ENCODE data around the gene CRIP2.

The CRIP2 gene

DNA sequence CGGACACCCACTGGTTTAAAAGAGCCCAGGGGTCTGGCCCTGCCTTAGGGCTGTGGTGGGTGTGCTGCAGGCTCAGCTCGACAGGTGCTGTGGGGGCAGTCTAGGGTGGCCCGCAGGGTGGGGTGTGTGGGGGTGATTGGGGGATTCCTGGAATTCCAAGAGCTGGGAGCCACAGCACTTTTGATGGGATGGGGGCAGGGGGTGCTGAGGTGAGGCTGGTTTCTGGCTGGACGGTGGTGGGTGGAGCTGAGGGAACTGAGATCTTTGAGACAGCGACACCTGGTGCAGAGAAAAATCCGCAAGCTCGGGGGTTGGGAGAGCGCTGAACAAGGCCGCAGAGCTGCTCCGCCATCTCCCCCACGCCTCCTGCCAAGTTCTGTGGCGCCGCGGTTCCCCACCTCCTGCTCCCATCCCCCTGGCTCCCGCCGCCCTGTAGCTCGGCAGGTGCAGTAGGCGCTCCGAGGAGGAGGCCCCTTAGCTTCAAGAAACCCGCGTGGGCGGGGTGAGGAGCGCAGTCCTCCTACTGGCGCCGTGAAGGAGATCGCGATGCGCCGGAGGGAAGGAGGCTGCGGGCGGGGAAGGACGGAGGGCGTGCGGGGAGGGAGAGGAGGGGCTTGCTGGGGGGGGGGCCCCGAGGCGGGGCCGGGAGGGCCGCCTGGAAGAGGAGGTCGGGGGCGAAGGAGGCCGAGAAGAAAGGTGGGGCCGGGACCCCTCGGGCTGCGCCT is 15.1 kb downstream of the CRIP2 start:
- peak; percentile 65 for DNase-seq

DNA sequence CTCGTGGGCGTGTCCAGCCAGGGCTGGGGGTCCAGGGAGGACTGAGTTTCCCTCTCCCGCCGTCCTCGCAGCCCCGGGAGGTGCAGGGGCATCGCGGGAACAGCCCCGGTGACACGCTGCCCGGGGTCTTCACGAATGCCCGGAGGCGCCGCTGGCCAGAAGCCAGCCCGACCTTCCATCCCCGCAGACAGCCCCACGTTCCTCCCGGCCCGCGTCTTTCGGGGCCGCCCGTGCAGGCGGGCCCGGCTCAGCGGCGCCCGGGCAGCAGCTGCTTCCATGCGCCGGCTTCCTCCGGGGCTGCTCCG is 15.6 kb downstream of the CRIP2 start:
- DNase-seq, result no peak

DNA sequence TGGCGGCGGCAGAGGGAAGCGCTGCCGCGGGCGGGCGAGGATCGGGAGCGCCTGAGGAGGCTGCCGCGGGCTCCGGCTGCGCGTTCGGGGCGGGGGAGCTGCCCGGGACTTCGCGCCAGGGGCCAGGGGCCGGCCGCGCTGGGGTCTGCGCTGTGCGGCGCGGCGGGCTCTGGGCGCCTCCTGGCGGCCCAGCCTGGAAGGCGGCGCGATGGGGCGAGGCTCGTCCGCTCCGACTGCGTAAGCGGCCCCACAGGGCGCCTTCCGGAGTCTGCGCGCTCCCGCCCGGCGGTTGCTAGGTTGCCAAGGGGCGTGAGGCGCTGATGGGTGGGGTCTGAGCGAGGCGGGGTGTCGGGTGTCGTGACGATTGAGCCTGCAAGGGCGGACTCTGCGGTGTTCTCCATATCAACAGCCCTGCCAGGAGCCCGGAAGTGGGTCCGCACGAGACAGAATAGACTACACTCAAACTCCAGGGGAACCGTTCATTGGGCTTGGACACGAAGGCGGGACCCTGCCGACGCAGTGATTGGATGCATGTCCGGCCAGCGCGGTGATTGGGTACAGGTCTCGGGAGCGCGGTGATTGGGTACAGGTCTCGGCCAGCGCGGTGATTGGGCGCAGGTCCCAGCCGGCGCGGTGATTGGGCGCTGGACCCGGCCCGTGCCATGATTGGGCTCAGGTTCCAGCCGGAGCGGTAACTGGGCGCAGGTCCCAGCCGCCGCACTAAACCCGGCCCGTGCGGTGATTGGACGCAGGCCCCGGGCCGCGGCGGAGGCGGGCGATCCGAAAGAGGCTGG is 16.1 kb downstream of the CRIP2 start, which contains the start of gene TEDC1:
TEDC1 (plus strand) TSS at position 675 of the 794 bp plus-strand sequence. CDS start 130 bp downstream, outside the sequence.
- peak; percentile 98 for DNase-seq

DNA sequence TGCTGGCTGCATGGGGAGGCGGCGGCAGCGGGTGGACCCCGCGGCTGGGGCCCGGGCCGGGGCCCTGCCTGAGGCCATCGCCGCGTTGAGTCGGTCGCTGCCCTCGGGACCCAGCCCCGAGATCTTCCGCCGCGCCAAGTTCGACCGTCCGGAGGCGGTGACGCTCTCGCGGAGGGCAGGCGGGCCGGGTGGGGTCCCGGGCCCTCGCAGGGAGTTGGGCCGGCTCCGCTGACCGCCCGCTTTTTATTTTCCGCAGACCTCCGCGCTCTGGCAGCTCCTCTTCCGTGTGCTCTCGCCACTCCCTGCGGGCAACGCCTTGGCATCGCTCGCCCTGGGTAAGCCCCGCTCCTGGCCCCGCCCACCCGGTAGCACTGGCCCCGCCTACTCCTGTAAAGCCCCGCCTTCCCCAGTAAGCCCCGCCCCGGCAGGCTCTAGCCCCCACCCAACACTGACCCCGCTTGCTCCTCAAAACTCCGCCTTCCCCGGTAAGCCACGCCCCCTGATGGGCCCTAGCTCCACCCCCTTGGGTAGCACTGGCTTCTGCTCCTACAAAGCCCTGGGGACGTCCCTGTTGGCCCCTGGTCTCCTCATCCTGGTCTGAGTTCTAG is 16.8 kb downstream of the CRIP2 start:
- no peak for DNase-seq

DNA sequence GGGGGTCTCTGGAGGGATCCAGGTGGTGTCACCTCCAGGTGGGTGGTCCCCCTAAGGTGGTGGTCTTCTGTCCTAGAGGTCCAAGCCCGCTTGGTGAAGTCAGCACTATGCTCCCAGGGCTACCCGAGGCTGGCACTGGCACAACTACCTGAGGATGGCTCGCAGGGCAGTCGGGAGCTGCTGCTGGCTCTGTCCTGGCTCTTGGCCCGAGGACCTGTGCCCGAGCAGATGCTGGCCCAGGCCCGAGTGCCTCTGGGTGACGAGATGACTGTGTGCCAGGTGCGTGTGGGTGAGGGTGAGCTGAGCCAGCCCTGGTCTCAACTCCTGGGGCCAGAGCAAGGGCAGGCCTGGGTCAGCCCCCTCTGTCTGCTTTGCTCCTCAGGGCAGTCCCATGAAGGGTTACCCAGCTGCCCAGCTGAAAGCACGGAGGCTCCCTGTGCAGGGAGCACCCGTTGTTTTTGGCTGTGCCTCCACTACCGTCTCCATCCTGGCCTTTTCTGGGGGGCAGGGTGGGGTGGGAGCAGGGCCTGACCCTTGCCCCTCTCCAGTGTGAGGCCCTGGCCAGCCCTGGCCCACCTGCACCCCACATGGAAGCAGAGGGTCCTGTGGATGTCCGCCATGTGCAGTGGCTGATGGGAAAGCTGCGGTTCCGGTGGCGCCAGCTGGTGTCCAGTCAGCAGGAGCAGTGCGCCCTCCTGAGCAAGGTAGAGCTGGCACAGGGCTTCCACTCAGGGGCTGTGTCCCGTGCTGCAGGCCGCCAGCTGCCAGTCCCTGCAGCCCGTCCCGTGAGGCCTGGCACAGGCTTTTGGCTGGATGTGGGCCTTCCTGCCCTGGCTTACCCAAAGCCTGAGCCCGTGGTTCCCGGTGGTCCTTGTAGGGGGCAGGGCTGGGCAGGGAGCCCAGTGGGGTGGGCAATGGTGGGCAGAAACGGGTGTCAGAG is 17.7 kb downstream of the CRIP2 start:
- DNase-seq, result no peak

DNA sequence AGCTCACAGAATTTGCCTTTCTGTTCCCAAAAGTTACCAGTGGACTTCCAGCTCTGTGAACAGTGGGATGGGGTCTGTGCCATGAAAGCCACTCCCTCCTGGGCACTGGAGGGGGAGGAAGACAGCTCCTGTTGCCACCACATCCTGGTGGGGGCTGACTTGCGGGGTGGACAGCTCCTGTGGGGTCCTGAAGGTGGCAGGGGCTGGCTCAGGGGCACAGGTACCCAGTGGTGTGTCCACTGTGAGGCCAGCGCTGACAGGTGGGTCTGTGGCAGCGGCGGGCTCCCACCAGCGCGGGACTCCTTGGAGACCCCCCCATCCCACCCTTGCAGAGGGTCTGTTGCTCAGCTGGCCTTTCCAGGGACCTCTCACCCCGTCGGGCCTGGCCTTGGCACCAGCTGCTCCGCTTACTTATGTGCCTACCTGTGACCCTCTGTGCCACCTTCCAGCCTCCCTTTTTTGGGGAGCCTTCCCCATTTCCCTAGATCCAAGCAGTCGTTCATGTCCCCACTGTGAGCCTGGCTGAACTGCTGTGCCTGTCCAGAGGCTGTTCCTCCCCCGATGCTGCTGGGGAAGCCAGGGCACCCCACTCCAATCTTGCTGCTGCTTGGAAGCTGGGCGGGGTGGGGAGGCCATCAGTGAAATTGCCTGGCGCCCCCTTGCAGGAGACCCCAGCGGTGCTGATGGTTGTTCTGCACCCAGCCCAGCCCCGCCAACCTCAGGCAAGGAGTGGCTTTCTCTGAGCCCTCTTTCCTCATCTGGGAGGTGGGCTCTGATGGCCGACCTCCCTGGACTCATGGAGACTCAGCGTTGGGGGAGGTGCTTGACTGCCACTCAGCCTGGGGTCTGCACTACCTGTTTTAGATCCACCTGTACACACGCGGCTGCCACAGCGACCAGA is 18.6 kb downstream of the CRIP2 start:
- DNase-seq, result no peak

DNA sequence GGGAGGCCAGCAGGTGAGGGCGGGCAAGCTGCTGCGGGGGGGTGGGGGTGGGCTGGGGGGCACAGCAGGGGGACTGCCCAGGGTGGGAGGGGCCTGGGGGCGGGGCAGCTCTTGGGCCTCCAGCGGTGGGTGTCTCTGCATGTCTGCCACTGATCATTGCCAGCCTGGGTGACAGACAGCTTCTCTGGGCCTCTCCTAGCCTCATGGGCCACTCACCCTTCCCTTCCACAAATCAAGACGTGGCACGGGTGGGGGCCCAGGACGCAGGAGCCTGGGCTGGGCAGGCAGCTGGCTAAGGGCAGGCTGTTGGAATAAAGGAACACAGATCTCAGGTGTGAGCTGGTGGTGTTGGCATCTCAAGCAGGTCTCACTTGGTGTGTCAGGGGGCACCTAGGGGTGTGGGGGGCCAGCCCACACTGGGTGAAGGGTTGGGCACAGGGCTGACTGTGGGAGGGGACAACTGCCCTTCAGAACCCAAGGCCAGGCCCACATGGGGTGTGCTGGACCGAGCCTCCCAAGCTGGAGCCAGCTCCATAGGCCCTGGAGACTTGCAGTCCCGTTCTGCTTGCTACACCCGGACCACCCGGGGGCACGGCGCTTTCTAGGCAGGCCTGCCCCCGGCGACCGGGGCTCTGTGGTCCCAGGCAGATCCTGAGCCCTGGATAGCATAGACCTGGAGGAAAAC is 19.4 kb downstream of the CRIP2 start:
- DNase-seq, result no peak

DNA sequence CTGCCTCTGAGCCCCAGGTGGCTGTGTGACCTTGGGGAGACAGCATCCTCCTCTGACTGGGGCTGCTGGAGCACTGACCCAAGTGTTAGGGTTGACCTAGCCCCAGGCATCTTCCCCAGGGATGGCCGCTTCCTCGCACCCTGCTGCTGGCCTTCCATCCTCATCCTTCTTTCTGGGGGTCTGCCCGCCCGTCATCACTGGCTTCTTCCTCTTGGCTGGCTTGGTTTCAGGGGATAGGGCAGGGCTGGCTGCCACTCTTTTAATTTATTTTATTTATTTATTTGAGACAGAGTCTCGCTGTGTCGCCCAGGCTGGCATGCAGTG is 19.9 kb downstream of the CRIP2 start:
- no peak for DNase-seq

DNA sequence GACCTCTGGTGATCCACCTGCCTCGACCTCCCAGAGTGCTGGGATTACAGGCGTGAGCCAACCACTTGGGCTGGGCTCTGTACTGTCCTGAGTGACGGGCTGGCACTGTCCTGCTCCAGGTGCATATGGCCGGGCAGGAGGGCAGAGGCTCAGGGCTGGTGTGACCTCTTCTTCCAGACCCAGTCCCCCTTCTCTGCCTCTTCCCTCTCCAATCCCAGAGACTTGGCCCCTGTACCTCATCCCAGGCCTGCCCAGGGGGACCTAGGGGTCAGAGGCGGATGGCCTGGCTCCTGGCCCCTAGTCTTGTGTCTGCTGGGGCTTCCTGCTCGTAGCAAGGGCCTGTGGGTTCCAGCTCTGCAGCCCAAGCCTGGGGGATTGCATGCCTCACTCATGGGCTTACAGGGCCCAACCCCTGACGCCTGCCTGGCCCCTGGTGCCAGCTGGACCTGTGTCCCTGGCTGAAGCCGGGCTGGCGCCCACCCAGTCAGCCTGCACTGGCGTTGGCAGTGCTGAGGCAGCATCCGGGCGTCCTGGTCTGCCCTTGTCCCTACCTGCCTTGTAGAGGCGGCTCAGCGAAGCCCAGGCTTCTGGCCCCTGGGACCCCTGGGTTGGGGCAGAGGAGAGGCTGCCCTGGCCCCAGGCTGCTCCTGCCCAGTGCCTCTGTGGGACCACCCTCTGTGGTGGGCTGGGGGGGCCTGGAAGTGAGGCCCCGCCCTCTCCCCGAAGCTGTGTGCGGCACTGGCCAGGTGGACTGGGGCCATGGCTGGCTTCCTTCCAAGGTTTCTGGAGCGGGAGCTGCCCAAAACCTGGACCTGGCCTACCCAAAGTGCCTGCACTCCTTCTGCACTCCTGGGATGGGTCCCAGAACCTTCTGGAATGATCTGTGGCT is 20.7 kb downstream of the CRIP2 start:
- no peak for DNase-seq

DNA sequence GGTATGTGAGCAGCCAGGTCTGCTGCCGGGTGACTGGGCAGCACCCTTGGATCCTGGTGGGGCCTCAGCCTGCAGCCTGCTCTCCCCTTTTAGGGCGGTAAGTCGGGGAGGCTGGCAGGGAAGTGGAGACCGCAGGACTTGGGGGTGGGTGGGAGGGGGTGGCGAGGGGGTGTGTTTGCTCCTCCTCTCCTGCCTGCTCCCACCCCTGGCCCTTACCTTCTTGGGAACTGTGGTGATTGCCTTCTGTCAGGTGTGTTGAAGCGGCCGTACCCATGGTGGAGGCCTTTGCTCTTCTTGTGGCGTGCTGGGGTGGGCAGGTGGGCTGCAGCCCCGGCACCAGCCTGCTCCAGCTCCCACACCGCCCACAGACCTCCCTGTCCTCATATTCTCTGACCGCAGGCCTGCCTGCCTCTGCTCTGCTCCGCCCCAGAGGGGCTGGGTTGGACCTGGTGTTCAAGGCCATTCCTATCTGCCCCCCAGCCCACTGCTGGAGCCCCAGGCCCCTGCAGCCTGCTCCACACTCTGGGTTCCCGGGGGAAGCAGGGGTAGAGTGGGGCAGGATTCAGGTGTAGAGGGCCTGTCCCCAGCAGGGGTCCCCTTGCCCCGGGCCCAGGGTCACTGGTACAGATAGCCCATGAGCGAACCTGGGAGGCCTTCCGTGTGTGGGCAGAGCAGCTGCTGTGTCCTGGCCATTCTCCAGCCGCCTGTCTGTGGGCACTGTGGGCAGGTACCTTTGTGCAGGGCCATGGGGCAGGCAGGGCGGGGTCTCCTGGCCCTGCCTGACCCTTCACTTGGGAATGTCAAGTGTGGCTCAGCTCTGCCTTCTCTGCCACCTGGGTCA is 21.6 kb downstream of the CRIP2 start:
- DNase-seq, result no peak

DNA sequence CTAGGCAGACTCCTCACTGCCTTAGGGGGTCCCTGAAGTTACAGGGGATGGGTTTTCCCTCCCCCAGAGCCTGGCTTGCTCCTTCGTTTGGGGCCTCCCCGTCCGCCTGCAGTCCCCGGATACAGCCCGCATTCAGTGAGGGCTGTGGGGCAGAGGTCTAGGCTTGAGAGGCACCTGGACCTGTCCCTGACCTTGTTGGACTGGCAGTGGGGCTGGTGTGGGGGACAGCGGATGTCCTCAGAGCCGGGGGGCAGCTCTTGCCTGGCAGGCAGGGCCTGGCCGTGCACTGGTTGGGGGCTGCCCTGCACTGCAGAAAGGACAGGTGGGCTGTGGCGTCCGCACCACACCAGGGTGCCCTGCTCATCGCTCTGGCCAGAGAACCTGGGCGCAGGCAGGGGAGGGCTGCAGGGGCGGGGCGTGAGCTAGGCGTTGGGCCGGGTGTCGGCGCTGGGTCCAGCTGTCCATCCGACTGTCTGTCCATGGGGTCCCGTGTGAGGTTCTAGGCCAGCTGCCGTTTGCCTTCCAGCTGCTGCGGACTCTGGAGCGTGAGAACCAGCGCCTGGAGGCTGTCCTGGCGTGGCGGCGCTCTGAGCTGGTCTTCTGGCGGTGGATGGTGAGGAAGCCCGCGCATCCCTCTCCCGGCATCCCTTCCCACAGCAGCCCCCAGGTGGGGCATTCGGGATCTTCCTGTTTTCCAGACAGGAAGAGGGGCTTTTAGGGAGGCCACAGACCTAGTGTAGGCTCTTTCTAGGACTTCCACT is 22.4 kb downstream of the CRIP2 start:
- no peak for DNase-seq

DNA sequence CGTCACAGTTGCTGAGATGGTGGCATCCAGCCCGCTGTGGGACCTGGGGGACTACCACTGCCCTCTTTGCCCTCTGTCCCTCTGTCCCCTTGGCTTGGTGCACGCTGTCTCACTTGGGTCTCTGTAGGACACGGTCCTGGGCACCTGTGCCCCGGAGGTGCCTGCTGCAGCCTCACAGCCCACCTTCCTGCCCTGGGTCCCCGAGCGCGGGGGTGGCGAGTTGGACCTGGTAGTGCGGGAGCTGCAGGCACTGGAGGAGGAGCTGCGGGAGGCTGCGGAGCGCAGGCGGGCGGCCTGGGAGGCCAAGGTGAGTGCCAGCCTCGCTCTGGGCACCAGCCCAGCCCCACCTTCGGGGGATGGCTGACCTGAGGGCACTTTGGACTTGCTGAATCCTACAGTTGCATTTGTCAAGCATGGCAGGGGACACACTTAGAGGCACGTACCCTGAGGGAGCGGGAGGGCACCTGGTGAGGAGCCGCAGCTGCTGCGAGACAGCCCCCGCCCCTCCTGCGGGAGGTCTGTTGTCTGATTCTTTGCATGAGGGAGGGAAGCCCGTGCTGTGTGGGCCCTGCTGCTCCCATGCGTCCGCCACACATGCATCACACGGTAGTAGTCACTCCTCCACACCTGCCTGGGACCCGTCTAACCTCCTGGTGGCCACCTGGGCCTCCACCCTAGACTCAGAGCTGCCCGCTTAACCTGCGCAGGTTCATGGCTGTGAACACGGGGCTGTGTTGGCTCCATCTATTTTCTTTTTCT is 23.2 kb downstream of the CRIP2 start:
- no peak for DNase-seq

DNA sequence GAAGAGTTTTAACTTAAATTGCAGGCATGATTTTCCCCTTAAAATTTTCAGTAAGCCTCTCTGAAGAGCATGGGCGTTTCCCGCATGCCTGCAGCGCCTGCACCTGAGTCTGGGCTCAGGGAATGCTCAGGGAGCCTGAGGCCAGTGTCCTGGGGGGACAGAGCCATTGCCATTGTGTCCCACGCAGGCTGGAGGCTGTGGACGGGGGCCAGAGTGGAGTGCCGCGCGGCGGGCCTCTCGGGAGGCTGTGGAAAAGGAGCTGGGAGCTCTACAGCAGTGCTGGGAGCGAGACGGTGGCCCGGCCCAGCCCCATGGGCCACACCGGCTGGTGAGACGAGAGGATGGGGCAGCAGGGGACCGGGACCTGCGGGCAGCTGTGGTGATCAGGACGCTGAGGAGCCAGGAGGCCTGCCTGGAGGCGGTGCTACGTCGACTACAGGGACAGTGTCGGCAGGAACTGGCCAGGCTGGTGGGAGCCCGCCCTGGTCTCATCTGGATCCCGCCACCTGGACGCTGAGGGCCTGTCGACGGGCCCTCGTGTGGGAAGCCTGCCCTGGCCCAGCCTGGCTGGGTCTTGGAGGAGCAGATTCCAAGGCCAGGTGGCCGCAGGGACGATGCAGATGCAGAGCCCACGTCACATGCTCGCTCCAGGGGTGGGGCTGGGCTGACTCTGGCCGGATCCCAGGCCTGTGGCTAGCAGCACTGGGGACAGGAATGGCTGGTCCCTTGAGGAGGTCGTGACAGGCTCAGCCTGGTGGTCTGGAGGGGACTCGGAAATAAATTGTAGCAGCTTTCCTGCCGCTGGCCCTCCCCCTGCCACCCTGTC is 24.0 kb downstream of the CRIP2 start:
- DNase-seq, result no peak

DNA sequence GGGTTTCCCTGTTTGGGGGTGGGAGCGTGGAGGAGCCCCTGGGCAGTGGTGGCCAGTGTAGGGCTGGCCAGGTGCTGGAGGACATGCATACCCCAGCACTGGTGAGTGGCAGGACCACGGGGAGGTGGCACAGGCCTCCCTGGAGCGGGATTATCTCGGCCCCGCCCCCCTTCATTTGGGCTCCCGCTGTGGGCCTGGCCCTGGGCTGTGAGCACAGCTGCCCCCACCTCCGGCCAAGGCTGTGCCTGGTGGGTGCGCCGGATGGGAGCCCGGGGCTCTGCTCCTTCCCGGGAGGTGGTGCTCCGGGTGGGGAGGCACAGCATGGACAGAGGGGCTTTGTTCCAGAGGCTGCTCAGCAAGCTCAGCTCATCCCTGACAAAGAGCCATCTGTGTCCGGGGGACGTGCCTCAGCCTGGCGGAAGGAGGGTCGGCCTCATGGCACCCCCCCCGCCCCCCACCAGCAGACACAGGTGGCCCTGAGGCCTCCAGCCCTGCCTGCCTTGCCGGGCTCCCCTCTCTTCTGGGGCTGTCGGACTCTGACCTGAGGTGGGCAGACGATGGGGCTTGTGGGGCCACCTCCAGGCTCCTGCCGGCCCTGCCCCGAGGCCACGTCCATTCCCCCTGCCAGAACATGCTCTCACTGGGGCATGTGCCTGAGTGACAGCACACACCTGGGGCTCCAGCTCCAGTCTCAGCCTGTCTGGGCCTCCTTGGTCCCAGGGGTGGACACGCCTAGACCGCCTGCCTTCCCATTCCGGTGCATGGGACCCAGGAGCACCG is 24.8 kb downstream of the CRIP2 start:
- DNase-seq, result no peak

DNA sequence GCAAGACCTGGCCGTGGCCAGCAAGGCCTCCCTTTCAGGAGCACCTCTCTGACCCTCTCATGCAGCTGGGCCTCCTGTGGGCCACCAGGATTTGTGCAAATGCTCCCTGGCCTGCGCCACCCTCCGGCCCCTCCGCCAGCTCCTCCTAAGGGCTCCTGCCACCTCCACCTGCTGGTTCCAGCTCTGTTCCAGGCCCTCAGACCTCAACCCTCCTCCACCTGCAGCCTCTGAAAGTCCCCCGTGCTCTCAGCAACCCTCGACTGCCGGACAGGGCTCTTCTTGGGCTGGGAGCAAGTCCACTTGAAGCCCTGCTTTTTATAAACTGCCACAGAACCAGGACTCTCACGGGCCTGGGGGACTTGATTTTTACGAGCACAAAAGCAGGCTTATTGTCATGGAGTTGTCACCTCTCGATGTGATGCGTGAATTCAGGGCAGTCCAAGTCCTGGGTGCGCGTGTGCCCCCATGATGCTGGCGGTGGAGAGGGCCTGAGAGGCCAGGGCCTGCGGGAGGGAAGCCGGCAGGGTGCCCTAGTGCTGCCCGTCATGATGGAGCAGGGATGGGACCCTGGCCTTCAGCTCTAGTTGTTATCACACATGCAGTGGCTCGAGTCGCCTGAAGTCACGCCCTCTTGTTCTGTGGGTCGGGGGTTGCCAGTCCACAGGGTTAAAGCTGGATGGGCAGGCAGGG is 25.6 kb downstream of the CRIP2 start:
- no peak for DNase-seq

All from SHP77 treated with DMSO at 0.1 percent for 48 hours (cell line).